ENCODE results near the gene VPS41.
"Not testable (repeated sequence)": the region's sequence is repeated elsewhere in the genome, so short reads cannot be mapped to it uniquely, and the experiment has no call there.

The VPS41 gene

GRCh38 chr7:38908759-38909335, at the start of gene VPS41:
Gene VPS41, minus strand, starts transcription at chr7:38909191. Its CDS starts 17 bp downstream, at chr7:38909174.
- DNase-seq (ENCODE audit: low read depth in 2 of 2) = peak; percentile 52 to 53

- DNase-seq (ENCODE audit: low read depth in 2 of 2) = no peak
These were observed 46.9 kb upstream of the VPS41 start for GRCh38 chr7:38955892-38956291.

- DNase-seq (ENCODE audit: low read depth in 2 of 2) = no peak
These were observed 45.0 kb upstream of the VPS41 start for GRCh38 chr7:38953971-38954370.

GRCh38 chr7:38953227-38953626, 44.2 kb upstream of the VPS41 start:
- DNase-seq (ENCODE audit: low read depth in 2 of 2) = no peak

- DNase-seq (ENCODE audit: low read depth in 2 of 2) = no peak
These were observed 42.2 kb upstream of the VPS41 start for GRCh38 chr7:38951213-38951612.

- DNase-seq (ENCODE audit: low read depth in 2 of 2) = no peak
These were observed 41.3 kb upstream of the VPS41 start for GRCh38 chr7:38950309-38950708.

GRCh38 chr7:38947541-38947940, 38.5 kb upstream of the VPS41 start:
- DNase-seq (ENCODE audit: low read depth in 2 of 2) = not testable (repeated sequence)

- DNase-seq (ENCODE audit: low read depth in 2 of 2) = no peak
These were observed 33.5 kb upstream of the VPS41 start for GRCh38 chr7:38942431-38943051.

GRCh38 chr7:38940774-38941173, 31.8 kb upstream of the VPS41 start:
- no peak for DNase-seq (ENCODE audit: low read depth in 2 of 2)

GRCh38 chr7:38938589-38938988, 29.6 kb upstream of the VPS41 start:
- DNase-seq (ENCODE audit: low read depth in 2 of 2) = no peak

GRCh38 chr7:38938001-38938485, 29.1 kb upstream of the VPS41 start:
- no peak for DNase-seq (ENCODE audit: low read depth in 2 of 2)

GRCh38 chr7:38936641-38937040, 27.6 kb upstream of the VPS41 start:
- no peak for DNase-seq (ENCODE audit: low read depth in 2 of 2)

GRCh38 chr7:38934536-38934935, 25.5 kb upstream of the VPS41 start:
- no peak for DNase-seq (ENCODE audit: low read depth in 2 of 2)

- DNase-seq (ENCODE audit: low read depth in 2 of 2) = no peak
These were observed 25.1 kb upstream of the VPS41 start for GRCh38 chr7:38934051-38934450.

- peak in 1 of 2 donors; percentile 9 for DNase-seq (ENCODE audit: low read depth in 2 of 2)
These were observed 23.6 kb upstream of the VPS41 start for GRCh38 chr7:38932509-38933168.

- no peak for DNase-seq (ENCODE audit: low read depth in 2 of 2)
These were observed 20.6 kb upstream of the VPS41 start for GRCh38 chr7:38929460-38930171.

- no peak for DNase-seq (ENCODE audit: low read depth in 2 of 2)
These were observed 19.5 kb upstream of the VPS41 start for GRCh38 chr7:38928506-38928905.

- no peak for DNase-seq (ENCODE audit: low read depth in 2 of 2)
These were observed 18.8 kb upstream of the VPS41 start for GRCh38 chr7:38927751-38928150.

- DNase-seq (ENCODE audit: low read depth in 2 of 2) = no peak
These were observed 11.7 kb upstream of the VPS41 start for GRCh38 chr7:38920731-38921130.

GRCh38 chr7:38916396-38916795, 7.4 kb upstream of the VPS41 start:
- DNase-seq (ENCODE audit: low read depth in 2 of 2) = no peak

- DNase-seq (ENCODE audit: low read depth in 2 of 2) = no peak
These were observed 879 bp upstream of the VPS41 start for GRCh38 chr7:38909870-38910269.

- no peak for DNase-seq (ENCODE audit: low read depth in 2 of 2)
These were observed 1.2 kb downstream of the VPS41 start for GRCh38 chr7:38907766-38908165.
